IgD-negative memory B cell (primary cell): ENCODE measurements around the gene MSMP. TPM values are rescaled to one million over a fixed set of nuclear protein-coding genes. Genes with fewer than 3 reads are reported as not detected.

Source experiments
- H3K27ac Mint-ChIP-seq, 3 donors: one replicate each; pipeline ENCODE4 v1.8.0; 2020 to 2022; ENCODE audit warnings: mild to moderate bottlenecking in 3 of 3, mixed read lengths in 3 of 3, moderate library complexity in 1 of 3
- H3K27me3 Mint-ChIP-seq: one replicate; pipeline ENCODE4 v1.8.0; 2021; ENCODE audit warnings: mixed read lengths
- H3K36me3 Mint-ChIP-seq: one replicate; pipeline ENCODE4 v1.8.0; 2020; ENCODE audit warnings: mild to moderate bottlenecking, mixed read lengths
- H3K4me1 Mint-ChIP-seq, 3 donors: one replicate each; pipeline ENCODE4 v1.8.0; 2020 to 2022; ENCODE audit warnings: mixed read lengths in 3 of 3, mild to moderate bottlenecking in 1 of 3
- H3K4me3 Mint-ChIP-seq, 4 donors: one replicate each; pipeline ENCODE4 v1.8.0; 2020 to 2022; ENCODE audit warnings: mild to moderate bottlenecking in 4 of 4, mixed read lengths in 4 of 4, moderate library complexity in 3 of 4
- H3K9me3 Mint-ChIP-seq, 3 donors: one replicate each; pipeline ENCODE4 v1.8.0; 2020 to 2021; ENCODE audit warnings: mixed read lengths in 3 of 3, mild to moderate bottlenecking in 1 of 3
- polyA plus RNA-seq: library from polyadenylated mRNA; unstranded; fragments of 300-500 nt; fragmentation: Illumina TruSeq; gene quantifications from one replicate; pipeline ENCODE4 v1.2.3, GENCODE V29; 2021

MSMP gene
- polyA plus RNA-seq, 1 donor from 2014 or later = 3.8 TPM

- Mint-ChIP-seq H3K9me3 (no peaks in the 10 kb centered on the region), H3K4me1 (peaks cover 0 to 1% (median 0%) of the 10 kb centered on the region in 3 donors), H3K27me3 (no peaks in the 10 kb centered on the region), H3K4me3 (no peak overlapping the region), H3K27ac (no peak overlapping the region), H3K36me3 (peaks cover 6% of the 10 kb centered on the region)
These were observed 29.3 kb upstream of the MSMP start for GRCh38 chr9:35783418-35783817.

DNA sequence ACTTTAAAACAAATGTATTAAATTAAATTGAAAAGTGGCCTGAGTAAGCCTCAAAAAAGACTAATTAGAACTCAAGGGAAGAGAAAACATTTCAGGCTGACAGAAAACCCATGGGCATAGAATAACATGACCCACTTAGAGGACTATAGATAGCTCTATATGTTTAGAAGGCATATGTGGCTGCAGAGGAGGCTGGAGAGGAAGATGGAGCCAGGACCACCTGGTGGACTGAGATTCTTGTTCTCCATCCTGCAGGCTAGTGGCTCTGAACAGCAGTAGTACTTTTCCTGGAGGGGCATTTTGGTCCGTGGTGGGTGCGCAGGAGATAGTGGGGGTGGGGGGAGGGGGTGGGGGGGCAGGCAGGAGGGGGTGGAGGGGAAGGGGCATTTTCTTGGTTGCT lies 27.0 kb upstream of the MSMP start:
- peaks cover 6% of the 10 kb centered on the region for H3K36me3 Mint-ChIP-seq
- no peak overlapping the region for H3K27ac Mint-ChIP-seq
- peaks cover 0 to 1% (median 0%) of the 10 kb centered on the region in 3 donors for H3K4me1 Mint-ChIP-seq

GRCh38 chr9:35778496-35778895 lies 24.4 kb upstream of the MSMP start:
- Mint-ChIP-seq H3K9me3 (no peaks in the 10 kb centered on the region), H3K4me1 (peaks cover 2 to 8% (median 6%) of the 10 kb centered on the region in 3 donors), H3K36me3 (peaks cover 3% of the 10 kb centered on the region), H3K4me3 (no peak overlapping the region), H3K27ac (no peak overlapping the region), H3K27me3 (no peaks in the 10 kb centered on the region)

More for the DNA sequence above, 27.0 kb upstream of the MSMP start:
- H3K9me3 Mint-ChIP-seq = no peaks in the 10 kb centered on the region
- no peaks in the 10 kb centered on the region for H3K27me3 Mint-ChIP-seq
- H3K4me3 Mint-ChIP-seq = no peak overlapping the region

- Mint-ChIP-seq H3K4me1 (peaks cover 2 to 8% (median 6%) of the 10 kb centered on the region in 3 donors), H3K9me3 (no peaks in the 10 kb centered on the region), H3K27me3 (no peaks in the 10 kb centered on the region), H3K4me3 (no peak overlapping the region), H3K36me3 (peaks cover 2% of the 10 kb centered on the region), H3K27ac (peak overlapping the region in 2 of 3 donors; percentile 78 to 83)
These were observed 21.9 kb upstream of the MSMP start for GRCh38 chr9:35776018-35776417.

DNA sequence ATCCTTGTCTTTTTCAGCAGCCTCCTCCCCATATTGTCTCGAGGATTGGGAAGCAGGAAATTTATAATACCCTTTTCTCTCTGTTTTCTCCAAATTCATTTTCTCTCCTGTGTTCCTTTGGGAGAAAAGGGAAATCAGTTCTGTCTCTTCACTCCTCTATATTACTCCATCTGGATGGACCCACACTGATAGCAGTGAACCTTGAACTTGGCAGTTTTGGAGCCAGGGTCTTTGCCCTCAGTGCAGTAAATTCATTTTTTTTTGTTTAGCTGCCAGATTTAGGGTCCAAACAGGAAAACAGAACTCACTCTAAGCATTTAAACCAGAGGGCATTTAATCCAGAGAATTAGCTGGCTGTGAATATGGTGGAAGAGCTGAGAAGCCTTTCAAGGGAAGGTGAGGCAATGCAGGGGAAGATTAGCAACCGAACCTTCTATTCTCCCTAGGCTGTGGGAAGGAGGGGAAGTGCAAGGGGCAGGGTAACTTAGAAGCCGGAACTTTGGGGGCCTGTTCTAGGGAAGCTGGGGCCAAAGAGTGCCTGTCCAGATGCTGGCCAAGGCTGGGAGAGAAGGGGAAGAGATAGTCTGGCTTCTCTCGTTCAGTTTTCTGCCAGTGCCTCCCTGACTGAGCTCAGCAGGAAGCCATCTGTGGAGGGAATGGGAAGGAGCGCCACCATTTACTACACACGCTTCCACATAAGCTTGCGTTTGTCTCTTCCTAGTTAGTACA lies 21.0 kb upstream of the MSMP start:
- Mint-ChIP-seq H3K9me3 (no peaks in the 10 kb centered on the region), H3K4me3 (no peak overlapping the region), H3K27me3 (no peaks in the 10 kb centered on the region), H3K36me3 (no peaks in the 10 kb centered on the region), H3K27ac (no peak overlapping the region), H3K4me1 (peaks cover 2 to 8% (median 6%) of the 10 kb centered on the region in 3 donors)

DNA sequence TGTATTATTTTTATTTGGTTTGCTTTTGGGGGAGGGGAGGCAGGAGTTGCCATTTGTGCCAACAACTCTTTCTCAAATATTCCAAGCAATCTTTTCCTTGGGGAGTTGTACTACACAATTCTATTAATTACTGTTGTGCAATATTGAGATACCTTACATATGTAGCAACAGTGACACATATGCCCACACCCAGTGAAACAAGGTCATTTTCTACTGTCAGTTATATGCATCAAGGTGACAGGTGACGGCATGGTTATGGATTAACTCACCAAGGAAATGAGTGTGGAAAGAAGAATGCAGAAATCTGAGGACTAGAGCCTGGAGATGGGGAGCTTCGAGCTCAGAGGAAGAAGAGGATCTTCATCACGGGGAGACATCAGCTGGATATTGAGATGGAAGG lies 17.9 kb upstream of the MSMP start:
- Mint-ChIP-seq H3K27me3 (no peaks in the 10 kb centered on the region), H3K4me3 (no peak overlapping the region), H3K4me1 (peaks cover 2 to 10% (median 6%) of the 10 kb centered on the region in 3 donors), H3K36me3 (no peaks in the 10 kb centered on the region), H3K9me3 (no peaks in the 10 kb centered on the region), H3K27ac (no peak overlapping the region)

DNA sequence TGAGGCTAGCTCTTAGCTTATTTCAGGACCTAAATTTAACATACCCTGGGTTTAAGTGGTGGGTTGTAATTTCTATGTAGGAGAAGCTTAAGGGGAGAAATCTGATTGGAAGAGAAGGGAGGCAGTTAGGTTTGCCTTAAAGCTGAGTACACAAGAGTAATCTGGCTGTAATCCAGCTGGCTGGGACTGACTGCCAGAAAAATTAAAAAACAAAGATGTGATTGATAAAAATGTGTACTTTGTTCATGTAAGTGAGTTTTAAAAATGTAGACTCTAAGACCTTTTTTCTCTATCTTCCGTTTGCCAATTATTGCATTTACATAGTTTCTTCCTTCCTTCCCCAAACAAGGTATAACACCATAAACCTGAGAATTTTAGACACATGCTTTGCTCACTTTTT lies 17.5 kb upstream of the MSMP start:
- H3K4me3 Mint-ChIP-seq = no peak overlapping the region
- H3K27ac Mint-ChIP-seq = no peak overlapping the region
- H3K36me3 Mint-ChIP-seq = no peaks in the 10 kb centered on the region
- no peaks in the 10 kb centered on the region for H3K27me3 Mint-ChIP-seq
- H3K9me3 Mint-ChIP-seq = no peaks in the 10 kb centered on the region
- H3K4me1 Mint-ChIP-seq = peaks cover 2 to 10% (median 6%) of the 10 kb centered on the region in 3 donors

DNA sequence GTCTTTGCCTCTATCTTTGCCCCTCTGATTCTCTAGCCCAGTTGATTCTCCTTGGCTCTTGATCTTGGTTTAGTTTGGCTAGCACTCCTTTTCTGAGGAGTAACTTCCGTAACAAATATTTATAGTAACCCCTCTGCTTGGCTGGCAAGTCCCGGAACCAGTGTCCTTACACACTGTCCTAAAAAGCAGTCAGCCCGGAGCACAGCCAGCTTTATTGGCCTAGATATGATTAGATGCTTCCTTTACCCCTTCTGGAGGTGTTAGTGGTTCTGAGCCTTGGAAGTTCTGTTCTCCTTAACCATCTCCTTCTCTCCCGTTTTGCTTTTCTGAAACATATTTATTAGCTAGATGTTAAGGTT lies 17.0 kb upstream of the MSMP start:
- no peak overlapping the region for H3K4me3 Mint-ChIP-seq
- peaks cover 3 to 14% (median 4%) of the 10 kb centered on the region in 3 donors for H3K4me1 Mint-ChIP-seq
- H3K36me3 Mint-ChIP-seq = no peaks in the 10 kb centered on the region
- no peaks in the 10 kb centered on the region for H3K27me3 Mint-ChIP-seq
- H3K9me3 Mint-ChIP-seq = no peaks in the 10 kb centered on the region
- H3K27ac Mint-ChIP-seq = no peak overlapping the region

DNA sequence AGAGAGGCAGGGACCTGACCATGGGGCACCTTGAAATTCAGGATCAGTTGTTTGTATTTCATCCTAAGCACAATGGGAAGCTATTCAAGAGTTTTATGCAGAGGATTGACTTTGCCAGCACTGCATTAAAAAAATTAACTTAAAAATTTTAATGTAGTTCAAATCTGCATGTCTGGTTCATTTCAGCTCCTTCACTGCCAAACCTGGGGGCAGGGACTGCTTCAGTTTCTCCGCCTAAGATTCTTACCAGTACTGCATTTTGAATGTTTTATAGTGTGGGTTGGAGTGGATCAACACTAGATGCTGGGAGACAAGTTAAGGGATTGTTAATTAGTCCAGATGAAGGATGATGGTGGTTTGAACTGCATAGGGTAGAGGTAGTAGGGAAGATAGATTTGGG lies 15.7 kb upstream of the MSMP start:
- H3K9me3 Mint-ChIP-seq = no peaks in the 10 kb centered on the region
- no peak overlapping the region for H3K4me3 Mint-ChIP-seq
- H3K27ac Mint-ChIP-seq = no peak overlapping the region
- no peaks in the 10 kb centered on the region for H3K36me3 Mint-ChIP-seq
- H3K4me1 Mint-ChIP-seq = peaks cover 0 to 7% (median 1%) of the 10 kb centered on the region in 3 donors
- no peaks in the 10 kb centered on the region for H3K27me3 Mint-ChIP-seq

GRCh38 chr9:35767458-35767857 lies 13.4 kb upstream of the MSMP start:
- H3K27me3 Mint-ChIP-seq = no peaks in the 10 kb centered on the region
- H3K4me3 Mint-ChIP-seq = no peak overlapping the region
- no peak overlapping the region for H3K27ac Mint-ChIP-seq
- H3K4me1 Mint-ChIP-seq = peaks cover 1 to 9% (median 7%) of the 10 kb centered on the region in 3 donors
- peaks cover 4% of the 10 kb centered on the region for H3K36me3 Mint-ChIP-seq
- H3K9me3 Mint-ChIP-seq = no peaks in the 10 kb centered on the region

DNA sequence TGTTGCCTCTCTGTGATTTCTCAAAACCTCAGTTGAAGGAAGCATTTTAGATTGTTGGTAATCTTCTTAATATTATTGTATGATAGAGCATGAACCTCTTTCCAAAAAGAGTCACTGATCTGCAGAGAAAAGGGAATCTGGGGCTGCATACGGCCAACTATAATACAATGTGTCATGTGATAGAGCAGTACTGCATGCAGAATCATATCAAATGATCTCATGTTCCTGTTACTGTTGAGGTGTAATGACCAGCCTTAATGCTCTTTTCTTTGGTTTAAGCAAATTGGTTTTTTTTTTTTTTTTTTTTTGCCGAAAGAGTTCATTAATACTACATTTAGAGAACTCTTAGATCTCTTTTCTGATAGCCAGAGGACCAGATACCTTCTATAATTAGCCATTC lies 12.9 kb upstream of the MSMP start:
- H3K27me3 Mint-ChIP-seq = no peaks in the 10 kb centered on the region
- H3K27ac Mint-ChIP-seq = no peak overlapping the region
- H3K4me3 Mint-ChIP-seq = no peak overlapping the region
- H3K9me3 Mint-ChIP-seq = no peaks in the 10 kb centered on the region
- peaks cover 6 to 11% (median 11%) of the 10 kb centered on the region in 3 donors for H3K4me1 Mint-ChIP-seq
- H3K36me3 Mint-ChIP-seq = peaks cover 4% of the 10 kb centered on the region

DNA sequence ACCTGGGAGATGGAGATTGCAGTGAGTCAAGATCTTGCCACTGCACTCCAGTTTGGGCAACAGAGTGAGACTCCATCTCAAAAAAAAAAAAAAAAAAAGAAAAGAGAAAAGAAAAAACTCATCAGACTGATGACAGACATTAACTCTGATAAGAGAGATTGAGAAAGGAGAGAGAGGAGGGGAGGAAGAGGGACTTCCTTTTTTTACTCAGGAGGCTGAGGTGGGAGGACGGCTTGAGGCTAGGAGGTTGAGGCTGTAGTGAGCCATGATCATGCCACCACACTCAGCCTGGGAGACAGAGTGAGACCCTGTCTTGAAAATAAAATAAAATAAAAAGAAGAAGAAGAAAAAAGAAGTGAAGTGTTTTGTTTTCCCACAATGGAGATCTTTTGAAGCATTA lies 9.7 kb upstream of the MSMP start:
- no peaks in the 10 kb centered on the region for H3K27me3 Mint-ChIP-seq
- peaks cover 4% of the 10 kb centered on the region for H3K36me3 Mint-ChIP-seq
- no peak overlapping the region for H3K4me3 Mint-ChIP-seq
- no peaks in the 10 kb centered on the region for H3K9me3 Mint-ChIP-seq
- peaks cover 12 to 25% (median 23%) of the 10 kb centered on the region in 3 donors for H3K4me1 Mint-ChIP-seq
- H3K27ac Mint-ChIP-seq = no peak overlapping the region

DNA sequence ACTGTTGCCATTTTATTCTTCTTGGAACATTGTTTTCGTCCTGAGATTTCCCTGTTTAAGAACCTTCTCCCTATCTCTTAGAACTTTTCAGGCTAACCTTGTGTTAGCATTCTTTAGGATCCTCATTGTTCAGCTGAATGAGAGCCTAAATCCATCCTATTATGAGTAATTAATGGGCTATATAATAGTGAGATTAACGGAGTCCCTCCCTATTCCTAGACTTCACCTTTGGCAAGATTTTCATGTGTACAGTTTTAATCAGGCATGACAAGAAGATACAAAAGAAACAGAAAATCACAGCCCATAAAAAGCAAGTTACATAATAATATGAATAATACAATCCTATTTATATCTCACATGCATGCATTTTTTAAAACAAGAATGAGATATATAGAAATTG lies 9.1 kb upstream of the MSMP start:
- Mint-ChIP-seq H3K36me3 (peaks cover 4% of the 10 kb centered on the region), H3K4me3 (no peak overlapping the region), H3K9me3 (no peaks in the 10 kb centered on the region), H3K27me3 (no peaks in the 10 kb centered on the region), H3K4me1 (peaks cover 16 to 31% (median 26%) of the 10 kb centered on the region in 3 donors), H3K27ac (peak overlapping the region in 1 of 3 donors; percentile 33)

DNA sequence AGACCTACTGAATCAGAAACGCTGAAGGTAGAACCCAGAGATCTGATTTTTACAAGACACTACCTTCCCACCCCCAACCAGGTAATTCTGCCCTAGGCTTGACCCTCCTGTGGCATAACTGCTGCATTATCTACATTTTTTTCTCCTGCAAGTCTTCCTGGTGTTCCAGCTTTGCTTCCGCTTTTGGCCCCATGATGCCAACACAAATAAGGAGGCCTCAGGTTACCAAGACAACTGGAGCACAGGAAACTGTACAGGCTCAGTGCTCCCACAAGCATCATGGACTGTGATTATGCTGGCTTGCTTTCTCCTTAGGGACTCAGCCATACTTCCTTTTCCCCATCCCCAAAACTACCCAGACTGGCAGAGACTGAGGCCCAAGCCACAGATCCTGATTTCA lies 6.6 kb upstream of the MSMP start:
- H3K36me3 Mint-ChIP-seq = peaks cover 4% of the 10 kb centered on the region
- H3K27me3 Mint-ChIP-seq = no peaks in the 10 kb centered on the region
- peak overlapping the region in 1 of 4 donors; percentile 67 for H3K4me3 Mint-ChIP-seq
- no peaks in the 10 kb centered on the region for H3K9me3 Mint-ChIP-seq
- peaks cover 29 to 47% (median 32%) of the 10 kb centered on the region in 3 donors for H3K4me1 Mint-ChIP-seq
- no peak overlapping the region for H3K27ac Mint-ChIP-seq

DNA sequence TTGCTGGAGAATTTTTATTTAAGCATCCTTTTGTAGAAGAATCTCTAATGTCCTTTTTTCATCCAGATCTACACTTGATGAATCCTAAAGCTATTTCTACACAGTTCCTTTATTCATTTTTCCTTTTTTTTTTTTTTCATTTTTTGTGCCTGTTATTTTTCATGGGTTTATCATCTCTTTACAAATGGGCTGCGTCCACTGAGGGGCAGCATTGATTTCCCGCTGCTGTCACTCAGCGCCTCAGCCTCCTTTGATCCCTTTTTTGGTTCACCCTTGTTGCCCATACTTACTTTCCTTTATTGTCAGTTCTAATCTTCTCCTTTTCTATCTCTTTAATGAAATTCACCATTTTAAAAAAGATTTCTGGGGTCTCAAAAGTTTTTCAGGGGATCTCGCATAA lies 5.7 kb upstream of the MSMP start:
- Mint-ChIP-seq H3K27ac (peak overlapping the region in 2 of 3 donors; percentile 82 to 95), H3K4me3 (peak overlapping the region in 3 of 4 donors; percentile 10 to 67 (median 32)), H3K4me1 (peaks cover 32 to 48% (median 34%) of the 10 kb centered on the region in 3 donors), H3K36me3 (peaks cover 4% of the 10 kb centered on the region), H3K27me3 (no peaks in the 10 kb centered on the region), H3K9me3 (no peaks in the 10 kb centered on the region)

DNA sequence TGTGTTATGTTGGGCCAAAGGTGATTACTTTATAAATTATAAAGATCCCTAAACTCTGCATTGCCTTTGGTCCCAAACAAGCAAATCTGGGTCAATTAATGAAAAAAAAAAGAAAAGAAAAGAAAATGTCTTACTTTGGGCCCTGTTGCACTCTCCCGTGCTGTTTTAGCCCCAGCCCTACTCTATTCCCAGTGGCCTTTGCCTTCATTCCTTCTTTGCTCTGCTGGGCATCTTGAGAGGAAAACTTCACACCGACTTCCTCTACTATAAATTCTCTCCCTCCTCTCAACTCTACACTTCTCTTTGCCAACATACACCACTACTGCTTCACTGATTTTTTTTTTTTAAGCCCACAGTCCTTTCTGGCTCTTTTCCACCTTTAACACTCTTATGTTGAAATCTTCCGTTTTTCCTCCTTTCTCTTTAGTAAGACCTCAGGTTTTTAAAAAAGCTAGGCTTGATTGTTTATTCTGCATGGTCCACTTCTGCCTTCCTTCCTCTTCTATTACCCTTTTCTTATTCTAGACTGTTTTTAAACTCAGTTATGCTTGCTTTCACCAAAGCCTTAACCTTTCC lies 4.5 kb upstream of the MSMP start:
- Mint-ChIP-seq H3K4me1 (peaks cover 32 to 48% (median 34%) of the 10 kb centered on the region in 3 donors), H3K27ac (peak overlapping the region; percentile 50 to 96 (median 87)), H3K36me3 (peaks cover 4% of the 10 kb centered on the region), H3K27me3 (no peaks in the 10 kb centered on the region), H3K9me3 (no peaks in the 10 kb centered on the region), H3K4me3 (peak overlapping the region; percentile 38 to 92 (median 78))
